Cerebellar nuclear complex (tissue), 1 donor: ENCODE data around the gene PSMD10.

Source experiments
- DNase-seq, 2 experiments: peaks; one replicate each; lab custom pipeline; 2025; lab: John Stamatoyannopoulos, UW

Gene PSMD10

GRCh38 chrX:108091264-108091877, at the start of gene PSMD10, which contains the start of gene ATG4A:
TSS of gene PSMD10 (minus strand) at chrX:108091542. CDS start at chrX:108091520, 22 bp downstream.
TSS of gene ATG4A (plus strand) at chrX:108091778. CDS start at chrX:108091827, 49 bp downstream.
- DNase-seq: peak; percentile 75 to 85

GRCh38 chrX:108138814-108139702, 47.7 kb upstream of the PSMD10 start:
- no peak for DNase-seq

- no peak for DNase-seq
Measured at GRCh38 chrX:108134724-108135123, 43.4 kb upstream of the PSMD10 start.

GRCh38 chrX:108132876-108133275, 41.5 kb upstream of the PSMD10 start:
- no peak for DNase-seq

- DNase-seq: no peak
Measured at GRCh38 chrX:108132034-108132433, 40.7 kb upstream of the PSMD10 start.

- no peak for DNase-seq
Measured at GRCh38 chrX:108131471-108131870, 40.1 kb upstream of the PSMD10 start.

GRCh38 chrX:108130889-108131288, 39.5 kb upstream of the PSMD10 start:
- no peak for DNase-seq

- no peak for DNase-seq
Measured at GRCh38 chrX:108127152-108127551, 35.8 kb upstream of the PSMD10 start.

GRCh38 chrX:108126661-108127060, 35.3 kb upstream of the PSMD10 start:
- no peak for DNase-seq

- DNase-seq: no peak
Measured at GRCh38 chrX:108123591-108124366, 32.4 kb upstream of the PSMD10 start.

- DNase-seq: no peak
Measured at GRCh38 chrX:108122748-108123147, 31.4 kb upstream of the PSMD10 start.

GRCh38 chrX:108121291-108121690, 29.9 kb upstream of the PSMD10 start:
- no peak for DNase-seq

- no peak for DNase-seq
Measured at GRCh38 chrX:108117988-108118387, 26.6 kb upstream of the PSMD10 start.

- DNase-seq: no peak
Measured at GRCh38 chrX:108114541-108114940, 23.2 kb upstream of the PSMD10 start.

GRCh38 chrX:108105473-108105872, 14.1 kb upstream of the PSMD10 start:
- DNase-seq: no peak

- DNase-seq: no peak
Measured at GRCh38 chrX:108097380-108097779, 6.0 kb upstream of the PSMD10 start.

GRCh38 chrX:108091878-108092291, 543 bp upstream of the PSMD10 start:
- peak in 1 of 2 experiments; percentile 4 for DNase-seq

GRCh38 chrX:108090491-108091263, 665 bp downstream of the PSMD10 start:
- DNase-seq: no peak

GRCh38 chrX:108088511-108088910, 2.8 kb downstream of the PSMD10 start:
- DNase-seq: no peak

GRCh38 chrX:108087792-108088191, 3.5 kb downstream of the PSMD10 start:
- no peak for DNase-seq

GRCh38 chrX:108081110-108081509, 10.2 kb downstream of the PSMD10 start:
- DNase-seq: no peak

GRCh38 chrX:108072746-108073145, 18.6 kb downstream of the PSMD10 start:
- DNase-seq: no peak
